Esophagus squamous epithelium (tissue), 4 donors: Measurements from ENCODE around the gene KHK.

Experiments used
- CTCF ChIP-seq, 6 experiments: fragments of 450-650 bp in 4 of 6; fragments of 200-600 bp in 2 of 6; sonication (generic) in 2 of 6; IDR thresholded peaks; one replicate each; pipeline ENCODE4 v1.5.1; 2016 to 2019; ENCODE audit warnings: antibody characterized with exemption in 6 of 6, mild to moderate bottlenecking in 4 of 6, moderate library complexity in 4 of 6
- POLR2A ChIP-seq, 4 donors: fragments of 450-650 bp; IDR thresholded peaks; one replicate each; pipeline ENCODE4 v1.6.1; 2017; ENCODE audit warnings: antibody characterized with exemption in 4 of 4, mild to moderate bottlenecking in 4 of 4, moderate library complexity in 3 of 4

- TF ChIP-seq CTCF (IDR thresholded peaks at IDR 0.05) (no peak), POLR2A (IDR thresholded peaks at IDR 0.05) (no peak)
Observed at GRCh38 chr2:27097341-27097740, 10.8 kb downstream of the KHK start.
